ENCODE data around the gene GSC.
"Not testable (repeated sequence)": the region's sequence is repeated elsewhere in the genome, so short reads cannot be mapped to it uniquely, and the experiment has no call there.

The GSC gene

DNA sequence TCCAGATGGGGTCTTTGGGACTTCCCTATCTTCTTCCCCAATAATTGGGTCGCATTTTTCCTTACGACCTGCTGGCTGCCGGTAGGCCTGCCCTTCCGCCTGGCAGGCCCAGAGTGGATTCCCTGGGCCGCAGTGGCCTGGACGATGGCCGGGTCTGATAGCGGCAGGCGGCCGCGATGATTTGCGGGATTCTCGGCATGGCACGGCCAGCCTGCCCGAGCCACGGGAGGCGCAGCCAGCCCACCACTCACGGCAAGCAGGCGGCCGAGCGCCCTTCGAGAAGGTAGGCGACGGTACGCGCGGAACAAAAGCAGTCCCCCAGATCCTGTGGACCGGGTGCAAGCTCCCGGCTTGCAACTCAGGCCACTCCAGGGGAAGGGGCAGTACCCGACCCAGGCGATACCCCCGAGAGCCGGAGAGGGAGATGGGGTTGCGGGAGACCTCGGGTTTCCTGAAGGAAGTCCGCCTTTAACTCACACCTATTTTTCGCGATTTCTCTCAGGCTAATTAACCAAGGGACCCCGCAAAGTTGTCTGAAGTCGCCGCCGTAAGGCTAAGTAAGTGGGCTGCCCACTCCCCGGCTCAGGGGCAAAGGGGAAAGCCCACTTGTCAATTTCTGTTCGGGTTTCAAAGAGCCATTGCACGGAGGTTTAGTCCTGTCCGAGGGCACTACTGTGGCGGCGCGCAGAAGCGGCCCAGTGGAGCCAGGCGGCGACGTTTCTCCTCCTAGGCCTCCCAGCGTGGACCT lies 1.4 kb upstream of the GSC start:
- DNase-seq: no peak

GRCh38 chr14:94770815-94771157 lies 873 bp upstream of the GSC start:
- no peak for DNase-seq

- no peak for DNase-seq
These were observed 387 bp upstream of the GSC start for GRCh38 chr14:94770251-94770749.

DNA sequence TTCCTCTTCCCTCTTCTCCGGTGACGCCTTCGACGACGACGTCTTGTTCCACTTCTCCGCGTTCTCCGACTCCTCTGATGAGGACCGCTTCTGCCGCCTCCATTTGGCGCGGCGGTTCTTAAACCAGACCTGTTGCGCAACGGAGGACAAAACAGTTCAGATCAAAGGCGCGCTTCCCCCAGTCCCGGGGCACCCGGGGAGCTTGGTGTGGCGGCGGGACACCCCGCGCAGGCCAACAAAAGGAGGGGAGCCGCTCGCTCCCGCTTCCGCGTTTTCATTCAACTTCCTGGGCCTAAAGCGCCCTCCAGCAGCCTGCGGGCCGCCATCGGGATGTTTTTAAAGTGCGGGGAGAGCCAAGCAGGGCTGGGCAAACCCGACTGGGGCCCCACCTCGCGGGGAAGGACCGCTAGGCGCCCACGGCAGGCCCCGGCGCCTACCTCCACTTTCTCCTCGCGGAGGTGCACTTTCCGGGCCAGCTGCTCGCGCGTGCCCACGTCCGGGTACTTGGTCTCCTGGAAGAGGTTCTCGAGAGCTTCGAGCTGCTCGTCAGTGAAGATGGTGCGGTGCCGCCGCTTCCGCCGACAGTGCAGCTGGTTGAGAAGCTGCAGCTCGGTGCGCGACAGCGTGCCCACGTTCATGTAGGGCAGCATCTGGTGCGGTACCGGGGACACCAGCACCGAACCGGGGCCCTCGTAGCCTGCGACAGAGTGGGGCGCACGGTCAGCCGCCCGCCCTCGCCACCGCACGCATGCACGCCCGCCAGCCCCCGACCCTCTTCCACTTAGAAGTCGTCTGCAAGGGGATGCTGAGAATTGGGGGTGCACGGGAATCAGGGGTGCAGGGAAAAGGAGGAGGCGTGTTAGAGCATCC lies 1.2 kb downstream of the GSC start:
- peak in 1 of 2 donors; percentile 7 for DNase-seq

GRCh38 chr14:94768141-94768520 lies 1.8 kb downstream of the GSC start:
- DNase-seq: no peak

DNA sequence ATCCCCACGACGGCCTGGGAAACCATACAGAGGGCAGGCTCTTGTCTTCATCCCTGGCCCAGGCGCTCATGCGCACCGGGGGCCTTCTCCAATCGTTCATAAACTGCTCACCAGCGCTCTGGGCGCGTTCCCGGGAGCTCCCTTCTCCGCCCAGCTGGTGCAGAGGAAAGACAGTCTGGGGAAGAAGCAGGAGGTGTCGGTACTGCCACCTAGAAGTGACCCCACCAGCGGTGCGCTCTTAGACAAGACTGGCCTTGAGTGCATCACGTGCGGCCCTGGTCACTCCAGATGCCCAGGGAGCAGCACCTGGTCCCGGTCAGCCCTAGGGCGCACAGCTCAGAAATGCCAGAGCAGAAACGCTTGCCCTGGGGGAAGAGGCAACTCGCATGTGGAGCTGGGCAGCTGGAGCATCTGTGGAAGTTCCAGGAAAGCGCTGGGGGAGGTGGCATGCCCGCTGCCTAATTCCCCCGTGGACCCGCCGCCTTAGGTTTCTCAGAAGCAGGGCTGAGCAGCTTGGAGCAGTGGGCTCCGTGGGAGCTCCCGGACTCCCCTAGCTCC lies 2.5 kb downstream of the GSC start:
- DNase-seq: no peak

DNA sequence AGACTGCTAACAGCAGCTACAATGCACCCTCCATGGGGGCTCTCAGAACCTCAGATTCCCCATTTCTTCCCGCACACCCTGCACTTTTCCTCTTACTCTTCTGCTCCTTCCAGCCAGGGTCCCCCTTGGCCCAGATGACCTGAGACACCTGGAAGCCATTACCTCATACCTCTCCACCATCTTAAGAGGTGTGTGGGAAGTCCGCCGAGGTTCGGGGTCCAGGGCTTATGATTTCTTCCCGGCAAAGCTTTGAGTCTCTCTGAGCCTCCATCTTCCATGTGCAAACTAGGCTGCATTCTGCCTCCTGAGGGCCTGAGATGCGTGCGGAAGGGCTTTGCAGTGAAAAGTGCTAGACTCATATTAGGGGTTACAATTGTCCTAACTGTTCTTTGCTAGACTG lies 5.3 kb downstream of the GSC start:
- no peak for DNase-seq

DNA sequence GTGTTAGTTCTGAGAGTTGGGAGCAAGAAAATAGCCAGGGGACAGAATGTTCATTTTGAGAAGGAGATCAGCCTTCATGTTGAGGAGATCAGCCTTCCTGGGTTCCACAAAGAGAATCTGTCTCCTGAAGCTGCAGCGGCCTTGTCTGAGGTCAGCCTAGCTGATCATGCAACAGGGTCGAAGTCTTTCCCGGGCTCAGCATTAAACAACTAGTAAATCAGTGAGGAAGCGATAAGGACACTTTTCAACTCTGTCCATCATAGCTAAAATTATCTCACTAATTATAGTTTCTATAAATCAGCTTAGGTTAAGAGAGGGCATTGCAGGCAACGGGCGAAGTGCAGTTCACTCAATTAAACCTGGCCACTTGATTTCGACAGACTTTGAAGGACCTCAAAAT lies 7.5 kb downstream of the GSC start:
- no peak for DNase-seq

DNA sequence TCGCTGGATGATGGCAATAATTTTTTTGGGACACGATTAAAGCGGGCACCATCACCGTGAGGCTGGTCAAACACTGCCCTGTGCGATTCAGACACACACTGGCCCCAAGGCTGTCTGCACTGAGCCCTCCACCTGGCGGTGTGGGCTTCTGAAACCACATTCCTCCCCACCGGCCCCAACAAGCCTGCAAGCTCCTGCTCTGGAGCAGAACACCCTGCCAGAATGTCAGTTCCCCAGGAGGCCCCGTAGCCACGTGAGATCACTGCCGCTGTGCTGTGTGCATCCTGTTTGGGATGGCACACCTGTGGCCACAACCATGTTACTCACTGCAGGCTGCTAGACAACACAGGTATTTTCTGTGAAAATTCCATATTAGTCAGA lies 7.9 kb downstream of the GSC start:
- DNase-seq: no peak

- no peak for DNase-seq
These were observed 8.4 kb downstream of the GSC start for GRCh38 chr14:94761348-94761996.

DNA sequence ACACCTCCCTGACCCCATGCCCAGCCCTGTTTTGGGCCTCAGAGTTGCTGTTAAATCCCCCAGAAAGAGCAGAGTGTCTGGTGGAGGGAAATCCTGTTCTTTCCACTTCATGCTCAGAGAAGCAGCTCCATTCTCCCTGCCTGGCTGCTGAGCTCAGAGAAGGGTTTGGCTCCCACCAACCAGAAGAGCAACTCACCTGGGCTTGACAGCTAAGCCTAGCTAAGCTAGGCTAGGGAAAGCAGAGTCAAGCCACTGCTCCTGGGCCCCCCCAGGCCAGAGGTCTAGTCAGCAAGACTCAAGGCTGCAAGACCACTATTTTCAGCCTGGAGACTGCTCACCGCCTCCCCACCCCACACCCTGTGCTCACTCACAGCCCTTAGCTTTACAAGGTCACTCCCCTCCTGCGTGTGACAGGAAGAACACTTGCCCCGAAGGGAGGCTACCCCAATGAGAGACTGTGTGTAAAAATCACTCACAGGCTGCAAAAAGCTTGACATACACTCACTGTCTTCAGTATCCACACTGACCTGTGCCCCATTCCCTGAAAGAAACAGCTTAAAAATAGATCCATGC lies 13.5 kb downstream of the GSC start:
- no peak for DNase-seq

DNA sequence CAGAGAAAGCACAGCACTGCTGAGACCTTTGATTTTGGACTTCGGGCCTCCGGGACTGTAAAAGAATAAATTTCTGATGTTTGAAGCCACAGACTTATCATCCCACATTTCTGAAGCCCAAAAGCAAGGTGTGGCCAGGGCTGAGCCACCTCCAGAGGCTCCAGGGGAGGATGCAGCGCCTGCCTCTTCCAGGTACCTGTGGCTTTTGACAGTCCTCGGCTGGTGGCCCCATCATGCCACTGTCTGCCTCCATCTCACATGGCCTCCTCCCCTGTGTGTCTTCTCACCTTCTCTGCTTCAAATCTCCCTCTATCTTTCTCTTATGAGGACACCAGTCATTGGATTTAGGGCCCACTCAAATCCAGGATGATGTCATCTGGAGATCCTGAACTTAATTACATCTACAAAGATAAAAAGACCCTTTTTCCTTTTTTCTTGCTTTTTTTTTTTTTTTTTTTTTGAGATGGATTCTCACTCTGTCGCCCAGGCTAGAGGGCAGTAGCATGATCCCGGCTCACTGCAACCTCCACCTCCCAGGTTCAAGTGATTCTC lies 15.4 kb downstream of the GSC start:
- no peak for DNase-seq

GRCh38 chr14:94752591-94753436 lies 17.1 kb downstream of the GSC start:
- no peak for DNase-seq

GRCh38 chr14:94751956-94752355 lies 18.0 kb downstream of the GSC start:
- no peak for DNase-seq

DNA sequence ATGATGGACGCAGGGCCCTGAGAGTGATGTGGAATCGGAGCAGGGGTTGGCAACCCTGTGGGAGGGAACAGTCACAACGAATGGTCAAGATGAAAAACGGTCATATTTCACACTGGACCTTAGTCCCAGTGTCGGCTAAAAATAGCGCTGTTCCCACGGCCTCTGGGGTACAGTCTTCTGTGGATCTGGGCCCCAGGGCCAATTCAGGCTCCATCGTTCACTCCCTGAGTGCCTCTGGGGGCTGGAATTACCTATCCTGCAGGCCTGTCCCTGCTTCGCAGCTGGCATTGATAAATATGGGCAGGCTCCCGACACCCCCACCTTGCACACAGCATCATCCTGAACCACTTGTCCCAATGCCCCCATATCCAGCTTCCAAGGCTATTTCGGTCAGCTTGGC lies 18.6 kb downstream of the GSC start:
- no peak for DNase-seq

DNA sequence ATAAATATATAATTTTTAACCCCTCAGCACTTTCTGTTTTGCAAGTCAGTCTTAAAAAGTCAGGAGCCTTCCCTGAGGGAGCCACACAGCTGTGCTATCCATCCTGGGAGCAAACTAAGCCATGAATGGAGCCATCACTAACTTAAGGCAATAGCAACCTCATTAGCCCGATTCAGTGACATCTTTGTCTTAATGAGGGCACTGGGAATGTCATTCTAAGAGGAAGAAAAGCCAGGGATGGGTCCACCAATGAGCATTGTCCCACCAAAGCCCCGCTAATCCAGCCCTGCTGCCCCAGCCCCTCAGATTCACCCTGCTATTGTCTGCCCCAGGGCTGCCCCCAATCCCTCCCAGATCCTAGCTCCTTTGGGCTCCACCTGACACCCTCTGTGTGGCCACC lies 19.5 kb downstream of the GSC start:
- no peak for DNase-seq

- no peak for DNase-seq
These were observed 21.1 kb downstream of the GSC start for GRCh38 chr14:94748667-94749347.

DNA sequence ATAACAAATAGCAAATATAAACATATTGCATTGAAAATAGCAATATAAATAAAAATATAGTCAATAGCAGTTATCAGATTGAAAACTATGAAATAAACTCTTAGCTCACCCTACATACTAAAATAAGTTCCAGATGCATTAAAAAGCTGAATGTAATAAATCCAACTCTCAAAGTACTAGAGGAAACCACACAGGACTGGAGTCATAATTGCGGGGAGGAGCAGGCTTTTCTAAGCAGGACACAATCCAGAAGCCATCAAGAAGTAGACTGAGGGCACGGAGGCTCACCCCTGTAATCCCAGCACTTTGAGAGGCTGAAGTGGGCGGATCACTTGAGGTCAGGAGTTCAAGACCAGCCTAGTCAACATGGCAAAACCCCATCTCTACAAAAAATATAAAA lies 22.2 kb downstream of the GSC start:
- no peak for DNase-seq

DNA sequence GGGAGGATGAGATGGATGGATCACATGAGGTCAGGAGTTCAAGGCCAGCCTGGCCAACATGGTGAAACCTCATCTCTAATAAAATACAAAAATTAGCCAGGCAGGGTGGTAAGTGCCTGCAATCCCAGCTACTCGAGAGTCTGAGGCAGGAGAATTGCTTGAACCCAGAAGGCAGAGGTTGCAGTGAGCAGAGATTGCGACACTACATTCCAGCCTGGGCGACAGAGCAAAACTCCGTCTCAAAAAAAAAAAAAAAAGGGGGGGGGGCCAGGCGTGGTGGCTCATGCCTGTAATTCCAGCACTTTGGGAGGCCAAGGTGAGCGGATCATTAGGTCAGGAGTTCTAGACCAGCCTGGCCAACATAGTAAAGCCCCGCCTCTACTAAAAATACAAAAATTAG lies 22.8 kb downstream of the GSC start:
- not testable (repeated sequence) for DNase-seq

DNA sequence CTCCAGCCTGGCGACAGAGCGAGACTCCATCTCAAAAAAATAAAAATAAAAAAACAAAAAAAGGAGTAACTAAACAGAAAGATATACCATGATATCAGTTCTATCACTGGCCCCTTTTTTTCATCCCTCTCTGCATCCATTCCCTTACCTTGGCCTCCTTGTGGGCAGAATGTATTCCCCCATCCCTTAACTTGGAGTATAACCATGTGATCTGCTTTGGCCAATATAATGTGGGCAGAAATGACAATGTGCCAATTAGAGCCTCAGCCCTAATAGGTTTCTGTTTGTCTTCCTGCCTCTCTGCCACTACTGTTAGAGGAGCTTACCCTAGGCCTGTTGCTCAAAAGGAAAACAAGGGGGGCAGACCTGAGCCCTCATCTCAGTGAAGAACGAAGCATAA lies 23.8 kb downstream of the GSC start:
- DNase-seq: no peak

DNA sequence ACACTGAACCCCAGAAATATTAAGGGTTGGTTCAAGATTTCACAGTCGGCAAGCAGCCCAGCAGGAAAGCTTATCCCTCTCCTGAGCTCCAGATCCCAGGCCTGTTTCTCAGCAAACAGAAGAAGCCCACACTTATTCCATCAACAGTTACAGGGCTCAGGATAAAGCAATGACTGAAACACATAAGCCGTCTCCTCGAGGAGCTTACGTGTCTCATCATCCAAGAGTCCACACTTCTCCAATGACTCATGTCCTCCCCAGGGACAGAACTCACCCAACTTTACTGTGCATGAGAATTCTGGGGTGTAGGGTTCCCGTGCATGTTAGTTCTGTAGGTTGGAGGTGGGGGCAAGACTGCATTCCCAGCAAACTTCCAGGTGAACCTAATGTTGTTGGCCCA lies 31.2 kb downstream of the GSC start:
- no peak for DNase-seq
